Measurements from ENCODE around the gene SETD6.
"Not testable (repeated sequence)": the region's sequence is repeated elsewhere in the genome, so short reads cannot be mapped to it uniquely, and the experiment has no call there.

SETD6 gene

DNA sequence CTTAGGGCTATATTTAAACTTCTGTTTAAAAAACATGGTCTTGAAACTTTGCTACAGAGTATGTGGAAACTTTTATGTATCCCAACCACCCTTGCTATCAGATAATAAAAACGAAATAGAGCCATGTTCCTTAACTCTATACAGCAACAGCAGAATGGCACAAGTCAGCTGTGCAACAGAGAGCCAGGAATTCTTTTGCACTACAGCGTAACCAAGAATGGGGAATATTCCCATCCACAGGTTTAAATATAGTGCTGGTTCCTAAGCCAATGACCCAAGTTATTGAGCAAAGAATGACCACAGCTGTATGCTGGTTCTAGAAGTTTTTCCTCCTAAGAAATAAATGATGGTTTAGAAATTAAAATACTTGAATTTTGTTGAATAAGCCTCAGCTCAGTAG lies 33.1 kb downstream of the SETD6 start:
- Histone ChIP-seq H3K79me2 (peaks cover 2% of the 10 kb centered on the region), H3K9ac (no peak overlapping the region), H3K4me2 (ENCODE audit: low read length) (no peak overlapping the region), H3K27me3 (ENCODE audit: control insufficient read depth, insufficient read depth, low read length) (no peaks in the 10 kb centered on the region), H2AFZ (no peak overlapping the region), H3K9me3 (ENCODE audit: control insufficient read depth, low read length) (no peaks in the 10 kb centered on the region), H3K36me3 (ENCODE audit: control insufficient read depth, insufficient read depth, low read length) (no peaks in the 10 kb centered on the region), H3K27ac (no peak overlapping the region), H3K4me1 (no peaks in the 10 kb centered on the region), H3K4me3 (ENCODE audit: low read depth, low read length) (no peak overlapping the region)
- no peak for TF ChIP-seq CTCF (IDR thresholded peaks at IDR 0.05)

DNA sequence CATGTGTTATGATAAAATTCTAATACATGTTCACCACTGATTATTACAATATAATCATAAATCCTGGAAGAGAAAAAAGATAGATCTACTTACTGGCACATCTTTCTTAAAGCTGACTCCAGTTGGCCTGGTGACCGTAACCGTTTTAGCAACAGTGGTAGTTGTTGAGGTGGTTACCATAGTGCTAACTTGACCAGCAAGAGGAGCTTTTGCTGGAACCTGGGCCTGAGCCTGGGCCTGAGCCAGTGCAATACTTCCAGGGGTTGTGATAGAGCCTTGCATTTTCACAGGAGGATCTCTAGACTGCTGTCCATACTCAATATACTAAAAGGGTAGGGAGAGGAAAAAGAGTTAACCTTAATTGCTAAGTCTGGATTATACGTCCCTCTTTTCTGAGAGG lies 36.2 kb downstream of the SETD6 start:
- no peaks in the 10 kb centered on the region for H3K27me3 ChIP-seq (ENCODE audit: control insufficient read depth, insufficient read depth, low read length)
- no peaks in the 10 kb centered on the region for H3K36me3 ChIP-seq (ENCODE audit: control insufficient read depth, insufficient read depth, low read length)
- H2AFZ ChIP-seq, result no peak overlapping the region
- no peak overlapping the region for H3K4me3 ChIP-seq (ENCODE audit: low read depth, low read length)
- TF ChIP-seq CTCF (IDR thresholded peaks at IDR 0.05), result no peak
- no peak overlapping the region for H3K27ac ChIP-seq
- H3K4me2 ChIP-seq (ENCODE audit: low read length), result no peak overlapping the region
- H3K79me2 ChIP-seq, result no peaks in the 10 kb centered on the region
- no peaks in the 10 kb centered on the region for H3K9me3 ChIP-seq (ENCODE audit: control insufficient read depth, low read length)
- H3K4me1 ChIP-seq, result no peaks in the 10 kb centered on the region
- no peak overlapping the region for H3K9ac ChIP-seq

DNA sequence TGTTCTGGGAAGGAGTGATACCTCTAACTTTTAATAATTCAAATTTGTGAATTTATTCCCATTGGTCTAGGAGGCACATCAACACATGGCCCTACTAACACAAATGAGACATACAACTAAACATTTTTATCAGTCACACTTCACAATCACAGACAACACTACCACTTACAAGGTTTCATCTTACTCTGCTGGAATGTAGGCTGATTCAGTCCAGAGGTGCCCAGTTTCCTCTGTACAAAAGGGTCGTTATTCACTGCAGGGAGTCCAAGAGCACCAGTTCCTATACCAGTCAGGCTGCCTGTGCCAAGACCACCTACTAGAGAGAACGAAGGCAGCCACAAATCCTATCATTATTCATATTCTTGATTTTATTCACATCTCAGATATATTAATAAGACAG lies 41.4 kb downstream of the SETD6 start:
- no peak for TF ChIP-seq CTCF (IDR thresholded peaks at IDR 0.05)

DNA sequence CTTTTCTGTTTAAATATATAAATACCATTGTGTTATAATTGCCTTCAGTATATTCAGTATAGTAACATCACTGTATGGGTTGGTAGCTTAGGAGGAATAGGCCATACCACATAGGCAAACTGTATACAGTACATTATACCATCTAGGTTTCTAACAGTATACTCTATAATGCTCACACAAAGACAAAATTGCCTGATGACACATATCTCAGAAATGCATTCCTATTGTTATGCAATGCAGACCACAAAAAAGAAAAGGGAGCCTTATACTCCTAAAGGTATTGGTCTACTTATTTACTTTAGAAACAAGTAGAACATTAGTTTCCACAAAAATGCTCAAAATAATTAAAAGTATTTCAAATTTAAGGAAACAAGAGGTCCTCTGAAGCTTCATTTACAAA lies 47.9 kb downstream of the SETD6 start:
- no peak overlapping the region for H2AFZ ChIP-seq
- H3K9ac ChIP-seq, result no peak overlapping the region
- H3K36me3 ChIP-seq (ENCODE audit: control insufficient read depth, insufficient read depth, low read length), result no peaks in the 10 kb centered on the region
- no peaks in the 10 kb centered on the region for H3K27me3 ChIP-seq (ENCODE audit: control insufficient read depth, insufficient read depth, low read length)
- no peaks in the 10 kb centered on the region for H3K4me1 ChIP-seq
- no peaks in the 10 kb centered on the region for H3K9me3 ChIP-seq (ENCODE audit: control insufficient read depth, low read length)
- H3K79me2 ChIP-seq, result peaks cover 32% of the 10 kb centered on the region
- no peak overlapping the region for H3K4me3 ChIP-seq (ENCODE audit: low read depth, low read length)
- H3K4me2 ChIP-seq (ENCODE audit: low read length), result no peak overlapping the region
- H3K27ac ChIP-seq, result no peak overlapping the region
- TF ChIP-seq CTCF (IDR thresholded peaks at IDR 0.05), result no peak

More for the DNA sequence above, 41.4 kb downstream of the SETD6 start:
- Histone ChIP-seq H3K27me3 (ENCODE audit: control insufficient read depth, insufficient read depth, low read length) (no peaks in the 10 kb centered on the region), H3K4me2 (ENCODE audit: low read length) (no peak overlapping the region), H3K4me3 (ENCODE audit: low read depth, low read length) (no peak overlapping the region), H3K36me3 (ENCODE audit: control insufficient read depth, insufficient read depth, low read length) (no peaks in the 10 kb centered on the region), H3K4me1 (no peaks in the 10 kb centered on the region), H3K27ac (no peak overlapping the region), H3K79me2 (peaks cover 18% of the 10 kb centered on the region), H3K9me3 (ENCODE audit: control insufficient read depth, low read length) (no peaks in the 10 kb centered on the region), H3K9ac (no peak overlapping the region), H2AFZ (no peak overlapping the region)

GRCh38 chr16:58563775-58564174 lies 48.5 kb downstream of the SETD6 start:
- peaks cover 28% of the 10 kb centered on the region for H3K79me2 ChIP-seq
- no peak overlapping the region for H3K4me3 ChIP-seq (ENCODE audit: low read depth, low read length)
- H3K9me3 ChIP-seq (ENCODE audit: control insufficient read depth, low read length), result no peaks in the 10 kb centered on the region
- H3K9ac ChIP-seq, result no peak overlapping the region
- H3K27ac ChIP-seq, result no peak overlapping the region
- H3K36me3 ChIP-seq (ENCODE audit: control insufficient read depth, insufficient read depth, low read length), result no peaks in the 10 kb centered on the region
- no peak for TF ChIP-seq CTCF (IDR thresholded peaks at IDR 0.05)
- no peaks in the 10 kb centered on the region for H3K4me1 ChIP-seq
- no peak overlapping the region for H3K4me2 ChIP-seq (ENCODE audit: low read length)
- H3K27me3 ChIP-seq (ENCODE audit: control insufficient read depth, insufficient read depth, low read length), result no peaks in the 10 kb centered on the region
- no peak overlapping the region for H2AFZ ChIP-seq

GRCh38 chr16:58565697-58566096 lies 50.4 kb downstream of the SETD6 start:
- H3K4me1 ChIP-seq; H3K27me3 ChIP-seq (ENCODE audit: control insufficient read depth, insufficient read depth, low read length); H3K4me3 ChIP-seq (ENCODE audit: low read depth, low read length); H3K36me3 ChIP-seq (ENCODE audit: control insufficient read depth, insufficient read depth, low read length); H3K9ac ChIP-seq; H3K9me3 ChIP-seq (ENCODE audit: control insufficient read depth, low read length); H2AFZ ChIP-seq; H3K4me2 ChIP-seq (ENCODE audit: low read length); H3K27ac ChIP-seq: not testable (repeated sequence)
- H3K79me2 ChIP-seq, result peaks cover 24% of the 10 kb centered on the region
